ENCODE data around the gene ICAM3. TPM values are rescaled to one million over a fixed set of nuclear protein-coding genes. Genes with fewer than 3 reads are reported as not detected.
"Not testable (repeated sequence)": the region's sequence is repeated elsewhere in the genome, so short reads cannot be mapped to it uniquely, and the experiment has no call there.

Gene ICAM3
- total RNA-seq, 4 donors from 2014 or later, result 7.7 to 41.1 (median 9.4) TPM

- TF ChIP-seq, protein P1, sequence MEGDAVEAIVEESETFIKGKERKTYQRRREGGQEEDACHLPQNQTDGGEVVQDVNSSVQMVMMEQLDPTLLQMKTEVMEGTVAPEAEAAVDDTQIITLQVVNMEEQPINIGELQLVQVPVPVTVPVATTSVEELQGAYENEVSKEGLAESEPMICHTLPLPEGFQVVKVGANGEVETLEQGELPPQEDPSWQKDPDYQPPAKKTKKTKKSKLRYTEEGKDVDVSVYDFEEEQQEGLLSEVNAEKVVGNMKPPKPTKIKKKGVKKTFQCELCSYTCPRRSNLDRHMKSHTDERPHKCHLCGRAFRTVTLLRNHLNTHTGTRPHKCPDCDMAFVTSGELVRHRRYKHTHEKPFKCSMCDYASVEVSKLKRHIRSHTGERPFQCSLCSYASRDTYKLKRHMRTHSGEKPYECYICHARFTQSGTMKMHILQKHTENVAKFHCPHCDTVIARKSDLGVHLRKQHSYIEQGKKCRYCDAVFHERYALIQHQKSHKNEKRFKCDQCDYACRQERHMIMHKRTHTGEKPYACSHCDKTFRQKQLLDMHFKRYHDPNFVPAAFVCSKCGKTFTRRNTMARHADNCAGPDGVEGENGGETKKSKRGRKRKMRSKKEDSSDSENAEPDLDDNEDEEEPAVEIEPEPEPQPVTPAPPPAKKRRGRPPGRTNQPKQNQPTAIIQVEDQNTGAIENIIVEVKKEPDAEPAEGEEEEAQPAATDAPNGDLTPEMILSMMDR (IDR thresholded peaks at IDR 0.05), result no peak
- DNase-seq (ENCODE audit: low spot score) (no peak), ATAC-seq (ENCODE audit: low FRiP score) (no peak)
Observed at GRCh38 chr19:10374931-10375330, 35.5 kb upstream of the ICAM3 start.

DNA sequence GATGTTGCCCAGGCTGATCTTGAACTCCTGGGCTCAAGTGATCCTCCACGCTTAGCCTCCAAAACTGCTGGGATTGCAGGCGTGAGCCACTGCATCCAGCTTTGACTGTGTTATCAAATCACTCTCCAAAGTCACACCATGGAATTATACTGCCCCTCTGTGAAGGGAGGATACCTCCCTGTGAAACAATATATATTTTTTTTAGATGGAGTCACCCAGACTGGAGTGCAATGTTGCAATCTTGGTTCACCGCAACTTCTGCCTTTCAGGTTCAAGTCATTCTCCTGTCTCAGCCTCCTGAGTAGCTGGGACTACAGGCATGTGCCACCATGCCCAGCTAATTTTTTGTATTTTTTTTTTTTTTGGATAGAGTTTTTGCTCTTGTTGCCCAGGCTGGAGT is 33.3 kb upstream of the ICAM3 start:
- DNase-seq (ENCODE audit: low spot score) (no peak), ATAC-seq (ENCODE audit: low FRiP score) (no peak)
- TF ChIP-seq, protein P1 (IDR thresholded peaks at IDR 0.05), result no peak

- TF ChIP-seq, protein P1 (IDR thresholded peaks at IDR 0.05), result no peak
- DNase-seq (ENCODE audit: low spot score) (no peak), ATAC-seq (ENCODE audit: low FRiP score) (no peak)
Observed at GRCh38 chr19:10368101-10368803, 28.8 kb upstream of the ICAM3 start.

GRCh38 chr19:10366950-10367512 is 27.6 kb upstream of the ICAM3 start:
- ATAC-seq (ENCODE audit: low FRiP score); DNase-seq (ENCODE audit: low spot score): not testable (repeated sequence)

DNA sequence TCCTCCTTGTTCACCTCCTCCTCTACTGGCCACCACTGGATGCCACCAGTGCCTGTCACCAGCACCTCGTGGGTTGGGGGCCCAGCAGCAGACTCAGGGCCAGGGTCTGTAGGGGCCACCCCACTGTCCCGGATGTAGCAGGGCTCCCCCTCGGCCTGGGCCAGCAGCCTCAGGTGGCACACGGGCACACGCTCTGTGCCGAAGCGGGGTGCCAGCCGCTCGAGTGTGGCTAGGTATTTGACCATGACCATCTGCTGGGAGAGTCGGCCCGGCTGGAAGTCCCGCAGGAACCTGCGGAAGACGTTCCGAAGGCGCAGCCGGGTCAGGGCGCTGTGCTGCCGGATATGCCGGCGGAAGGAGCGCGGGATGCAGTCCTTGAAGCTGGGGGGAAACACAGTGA is 26.1 kb upstream of the ICAM3 start:
- DNase-seq (ENCODE audit: low spot score) (no peak), ATAC-seq (ENCODE audit: low FRiP score) (no peak)
- TF ChIP-seq, protein P1 (IDR thresholded peaks at IDR 0.05), result no peak

- ATAC-seq (ENCODE audit: low FRiP score), result no peak
- no peak for DNase-seq (ENCODE audit: low spot score)
- TF ChIP-seq, protein P1 (IDR thresholded peaks at IDR 0.05), result no peak
Observed at GRCh38 chr19:10364644-10365043, 25.2 kb upstream of the ICAM3 start.

DNA sequence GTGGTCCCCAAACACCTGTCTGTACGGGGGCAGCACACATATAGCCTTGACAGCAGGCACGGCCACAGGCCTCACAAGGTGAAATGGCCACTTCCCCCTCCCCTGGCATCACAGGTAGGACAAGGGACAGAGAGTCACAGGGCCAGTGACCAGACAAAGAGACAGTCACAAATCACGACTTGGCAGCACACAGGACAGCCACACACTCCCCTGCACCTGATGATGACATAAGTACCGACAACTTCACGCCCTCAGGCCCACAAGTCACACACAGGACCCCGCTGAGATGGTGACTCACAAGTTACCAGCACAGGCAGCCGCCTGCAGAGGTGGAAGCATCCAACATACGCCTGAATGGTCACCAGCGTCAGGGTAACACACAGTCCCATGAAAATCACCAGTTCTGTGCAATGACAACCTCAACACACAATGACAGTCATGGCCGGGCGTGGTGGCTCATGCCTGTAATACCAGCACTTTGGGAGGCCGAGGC is 24.4 kb upstream of the ICAM3 start:
- DNase-seq (ENCODE audit: low spot score), result no peak

More for the DNA sequence above, 24.4 kb upstream of the ICAM3 start:
- ATAC-seq (ENCODE audit: low FRiP score), result no peak
- TF ChIP-seq, protein P1 (IDR thresholded peaks at IDR 0.05), result no peak

Data from omental fat pad (tissue), 4 donors.